Amniotic epithelial cell (primary cell): Measurements from ENCODE around the gene TMEM11.

Source experiments
- DNase-seq: peaks from one replicate; pipeline ENCODE4 v3.0.0-alpha.2; 2010; ENCODE audit warnings: low read depth

The TMEM11 gene, protein sequence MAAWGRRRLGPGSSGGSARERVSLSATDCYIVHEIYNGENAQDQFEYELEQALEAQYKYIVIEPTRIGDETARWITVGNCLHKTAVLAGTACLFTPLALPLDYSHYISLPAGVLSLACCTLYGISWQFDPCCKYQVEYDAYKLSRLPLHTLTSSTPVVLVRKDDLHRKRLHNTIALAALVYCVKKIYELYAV

DNA sequence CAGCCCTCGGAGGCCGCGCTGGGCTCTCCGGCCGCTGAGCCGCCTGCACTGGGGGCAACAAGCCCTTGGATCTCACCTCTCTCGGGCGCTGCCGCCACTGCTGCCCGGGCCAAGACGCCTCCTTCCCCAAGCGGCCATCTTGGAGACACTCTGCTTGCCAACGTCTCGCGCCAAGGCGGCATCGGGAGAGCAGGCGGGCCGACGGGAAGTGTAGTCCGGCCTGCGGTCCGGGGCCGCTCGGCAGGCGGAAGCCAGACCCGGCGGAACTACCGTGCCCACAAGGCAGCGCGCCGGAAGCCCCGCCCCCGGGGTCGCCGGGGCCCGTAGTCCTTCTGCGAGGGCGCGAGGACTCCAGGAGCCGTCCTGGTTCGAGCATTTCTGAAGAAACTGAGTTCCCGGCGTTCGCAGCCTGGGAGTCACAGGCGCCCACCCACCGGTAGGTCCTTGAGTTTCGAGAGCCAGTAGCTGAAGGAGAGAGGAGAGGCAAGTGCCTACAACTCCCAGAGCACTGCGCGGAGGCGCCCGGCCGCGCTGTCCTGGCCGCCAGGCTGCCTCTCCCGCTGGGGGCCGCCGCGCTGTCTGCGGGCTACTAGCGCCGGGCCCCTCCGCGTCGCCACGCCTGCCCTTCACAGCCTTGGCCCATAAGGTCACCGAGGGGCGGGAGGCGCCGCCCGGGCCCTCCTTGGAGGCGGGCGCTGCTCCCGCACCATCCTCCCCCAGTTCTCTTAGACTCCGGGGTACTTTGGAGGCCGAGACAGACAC, at the start of gene TMEM11:
TSS of gene TMEM11 (minus strand) at position 147 of the 762 bp plus-strand sequence. CDS start at position 138, 9 bp downstream.
- DNase-seq, result peak; percentile 93

DNA sequence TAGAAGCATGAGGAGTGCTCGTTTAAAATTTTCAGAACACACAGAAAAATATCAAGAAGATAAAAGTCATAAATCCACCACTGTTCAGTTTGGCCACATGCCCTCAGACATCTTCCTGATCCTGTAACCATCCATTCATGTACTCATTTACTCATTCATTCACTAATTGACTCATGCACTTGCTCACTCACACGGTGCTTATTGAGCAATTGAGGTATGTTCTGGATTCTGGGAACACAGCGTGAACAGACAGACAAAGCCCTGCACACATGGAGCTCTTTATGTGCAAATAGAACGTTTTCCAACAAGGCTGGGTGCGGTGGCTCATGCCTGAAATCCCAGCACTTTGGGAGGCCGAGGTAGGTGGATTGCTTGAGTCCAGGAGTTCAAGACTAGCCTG, 49.4 kb upstream of the TMEM11 start:
- DNase-seq, result peak; percentile 95

DNA sequence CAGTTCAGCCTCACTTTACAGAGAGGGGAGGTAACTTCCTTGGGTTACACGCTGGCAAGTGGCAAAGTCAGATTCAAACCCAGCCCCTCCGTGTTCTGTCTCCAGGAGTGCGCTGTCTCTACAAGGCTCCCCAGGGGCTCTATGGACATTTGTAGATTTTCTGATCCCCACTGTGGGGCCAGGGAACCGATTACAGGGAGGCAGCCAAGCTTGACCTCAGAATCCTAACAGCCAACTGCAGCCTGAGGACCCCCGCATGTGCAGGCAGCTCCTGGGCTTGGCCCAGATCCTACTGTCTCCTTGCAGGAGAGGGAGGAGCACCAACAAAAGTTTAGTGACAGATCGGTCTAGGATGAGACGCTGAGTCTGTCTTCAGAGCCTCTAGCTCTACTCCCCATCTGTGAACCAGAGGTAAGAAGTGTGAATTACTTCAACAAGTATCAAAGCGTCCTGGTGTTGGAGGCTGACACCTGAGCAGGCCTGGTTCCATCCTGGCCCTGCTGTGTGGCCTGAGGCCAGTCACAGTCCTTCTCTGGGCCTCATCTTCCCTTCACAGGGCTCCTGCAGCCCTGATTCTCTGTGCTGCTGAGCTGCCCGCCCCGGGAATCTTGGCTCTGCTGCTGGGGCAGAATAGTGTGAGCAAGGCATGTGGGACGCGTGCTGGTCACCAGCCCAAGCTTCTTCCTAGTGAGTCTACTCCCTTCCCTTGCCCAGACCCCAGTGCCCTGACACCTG, 48.5 kb upstream of the TMEM11 start:
- DNase-seq, result no peak

DNA sequence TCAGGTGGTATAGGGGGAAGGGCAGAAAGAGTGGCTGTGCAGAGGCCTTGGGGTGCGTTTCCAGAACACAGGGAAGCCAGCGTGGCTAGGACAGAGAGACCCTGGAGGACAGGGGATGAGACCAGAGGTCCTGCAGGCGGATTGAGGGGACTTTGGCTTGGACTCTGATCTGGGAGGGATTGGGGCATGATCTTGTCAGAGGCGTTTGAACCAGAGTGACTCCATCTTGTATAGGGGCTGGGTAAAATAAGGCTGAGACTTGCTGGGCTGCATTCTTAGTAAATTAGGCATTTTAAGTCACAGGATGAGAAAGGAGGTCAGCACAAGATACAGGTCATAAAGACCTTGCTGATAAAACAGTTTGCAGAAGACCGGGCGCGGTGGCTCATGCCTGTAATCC, 44.6 kb upstream of the TMEM11 start:
- DNase-seq, result no peak

DNA sequence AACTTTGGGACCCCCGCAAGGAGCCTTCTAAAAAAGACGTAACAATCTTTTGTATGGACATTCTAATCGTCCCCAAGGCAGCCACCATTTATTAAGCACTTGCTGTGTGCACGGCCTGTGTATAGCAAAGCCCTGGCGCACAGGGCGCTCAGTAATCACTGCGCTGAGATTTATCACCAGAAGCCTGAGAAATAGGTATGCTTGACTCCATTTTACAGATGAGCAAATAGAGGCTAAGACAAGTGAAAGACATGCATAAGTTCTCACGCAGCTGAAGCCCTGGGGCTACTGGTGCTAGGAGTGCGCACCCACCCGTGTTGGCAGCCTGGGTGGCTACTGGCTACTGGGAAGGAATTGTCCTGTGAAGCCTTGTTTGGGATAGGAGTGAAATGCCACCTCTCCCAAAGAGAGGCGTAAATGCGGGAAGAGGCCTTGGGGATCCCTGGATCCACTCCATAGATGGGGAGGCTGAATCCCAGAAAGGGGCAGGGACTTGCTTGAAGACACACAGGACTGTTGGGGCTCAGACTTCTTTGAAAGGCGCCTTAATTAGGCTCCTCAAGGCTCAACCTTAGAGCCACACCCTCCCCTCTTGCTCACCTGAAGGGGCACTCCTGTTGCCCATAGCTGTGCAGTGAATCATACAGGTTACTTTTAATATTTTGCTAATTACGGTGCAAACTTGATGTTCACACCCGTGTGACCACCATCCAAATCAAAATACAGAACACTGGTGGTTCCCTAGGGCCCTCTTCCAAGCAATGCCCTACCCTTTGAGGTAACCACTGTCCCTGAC, 39.9 kb upstream of the TMEM11 start:
- no peak for DNase-seq

DNA sequence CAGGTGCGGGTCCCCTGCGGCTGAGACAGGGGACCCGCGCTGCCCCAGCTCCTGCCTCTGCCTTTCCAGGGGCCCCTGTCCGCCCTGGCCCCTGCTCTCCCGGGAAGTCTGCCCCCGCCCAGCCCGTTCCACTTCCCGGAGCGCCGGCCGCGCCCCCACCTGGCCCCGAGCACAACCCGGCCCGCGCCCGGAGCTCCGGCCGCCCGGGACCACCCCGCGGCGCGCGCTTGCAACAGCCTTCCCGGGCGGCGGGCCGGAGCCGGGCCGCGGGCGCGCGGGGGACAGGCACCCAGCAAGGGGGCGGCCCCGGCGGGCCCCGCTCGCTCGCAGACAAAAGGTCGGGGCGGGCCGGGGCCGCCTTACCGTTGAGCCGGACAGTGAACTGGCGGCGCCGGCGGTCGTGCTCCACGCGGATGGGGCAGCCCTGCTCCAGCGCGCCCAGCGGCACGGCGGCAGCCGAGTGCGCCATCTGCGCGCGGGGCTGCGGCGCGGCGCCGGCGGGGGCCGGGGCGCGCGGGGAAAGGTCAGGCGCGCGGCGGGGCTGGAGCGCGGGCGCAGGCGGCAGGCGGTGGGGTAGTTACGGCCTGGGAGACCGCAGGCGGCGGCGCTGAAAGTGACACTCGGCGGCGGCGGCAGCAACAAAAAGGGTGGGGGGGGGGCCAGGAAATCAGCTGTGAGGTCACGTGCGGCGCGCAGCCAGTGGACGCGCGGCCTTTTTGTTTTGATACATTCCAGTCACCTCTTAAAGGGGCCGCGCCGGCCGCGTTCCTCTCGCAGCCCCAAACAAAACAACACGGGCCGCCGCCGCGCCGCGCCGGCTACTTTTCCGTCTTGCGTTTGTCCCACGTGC, 39.1 kb upstream of the TMEM11 start, which contains the start of gene NATD1:
TSS of gene NATD1 (minus strand) at position 615 of the 850 bp plus-strand sequence. CDS start at position 469, 146 bp downstream.
- DNase-seq, result peak; percentile 80

DNA sequence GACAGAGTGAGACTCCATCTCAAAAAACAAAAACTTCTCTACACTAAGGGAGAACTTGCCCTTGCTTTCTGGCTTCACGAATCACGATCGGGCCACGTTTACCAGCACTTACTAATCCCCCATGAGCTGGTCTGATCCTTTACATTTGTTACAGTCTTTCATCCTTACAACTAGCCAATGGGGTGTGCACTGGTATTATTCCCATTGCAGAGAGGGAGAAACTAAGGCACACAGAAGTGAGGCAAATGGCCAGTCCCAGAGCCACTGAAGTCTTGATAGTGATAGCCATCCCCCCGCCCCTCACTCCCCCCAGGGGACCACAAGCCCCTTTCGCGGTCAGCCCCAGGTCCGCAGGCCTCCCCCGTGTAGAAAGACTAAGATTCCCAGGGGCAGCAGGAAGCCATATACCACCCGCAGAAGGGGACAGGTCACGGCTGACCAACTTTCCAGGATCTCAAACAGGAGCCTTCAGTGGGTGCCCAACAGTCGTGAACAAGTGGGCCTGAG, 38.4 kb upstream of the TMEM11 start:
- DNase-seq, result no peak

DNA sequence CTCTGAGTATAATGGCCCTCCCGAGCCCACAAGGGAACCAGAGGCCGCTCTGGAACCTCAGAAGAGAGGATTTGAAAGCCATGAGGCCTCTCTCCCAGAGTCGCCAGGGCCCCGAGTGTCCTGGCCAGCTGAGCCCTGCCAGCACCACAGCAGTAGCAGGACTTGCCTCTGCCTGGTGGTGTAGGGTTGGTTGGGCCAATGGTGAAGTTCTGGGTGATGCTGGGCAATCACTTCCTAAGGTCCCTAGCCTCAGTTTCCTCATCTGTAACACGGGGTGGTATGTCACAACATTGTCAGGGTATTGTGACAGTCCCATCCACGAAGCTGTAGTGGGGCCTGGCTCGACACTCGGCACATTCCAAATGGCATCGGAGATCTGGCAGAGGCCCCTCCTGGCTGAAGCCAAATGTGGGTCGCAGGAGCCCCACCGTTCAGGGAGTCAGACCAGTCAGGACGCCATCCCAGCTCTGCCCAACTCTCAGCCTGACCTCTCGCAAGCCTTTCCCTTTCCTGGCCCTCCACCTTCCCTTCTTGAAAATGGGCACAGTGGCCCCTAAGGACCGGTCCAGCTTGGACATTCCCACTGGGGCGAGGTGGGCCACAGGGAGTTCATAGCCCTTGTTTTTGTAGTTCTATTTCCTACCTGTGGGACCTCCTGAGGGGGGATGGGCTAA, 37.5 kb upstream of the TMEM11 start:
- no peak for DNase-seq

DNA sequence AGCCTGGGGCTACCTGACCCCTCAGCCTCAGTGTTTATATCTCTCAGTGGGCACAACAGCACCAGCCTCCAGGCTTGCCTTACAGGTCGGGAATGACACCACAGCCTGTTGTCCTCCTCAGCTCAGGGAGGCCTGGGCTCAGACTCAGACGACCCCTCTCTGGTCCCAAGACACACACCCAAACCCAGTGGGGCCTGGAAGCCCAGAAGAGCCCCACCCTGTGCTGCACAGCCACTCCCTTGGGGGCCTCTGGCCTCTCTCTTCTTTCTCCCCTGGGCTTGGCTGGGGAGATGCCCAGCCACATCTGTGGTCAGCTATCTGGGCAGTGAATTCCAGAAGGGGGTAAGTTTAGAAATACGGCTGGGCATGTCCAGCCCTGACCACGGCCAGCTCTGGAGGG, 36.9 kb upstream of the TMEM11 start:
- no peak for DNase-seq

DNA sequence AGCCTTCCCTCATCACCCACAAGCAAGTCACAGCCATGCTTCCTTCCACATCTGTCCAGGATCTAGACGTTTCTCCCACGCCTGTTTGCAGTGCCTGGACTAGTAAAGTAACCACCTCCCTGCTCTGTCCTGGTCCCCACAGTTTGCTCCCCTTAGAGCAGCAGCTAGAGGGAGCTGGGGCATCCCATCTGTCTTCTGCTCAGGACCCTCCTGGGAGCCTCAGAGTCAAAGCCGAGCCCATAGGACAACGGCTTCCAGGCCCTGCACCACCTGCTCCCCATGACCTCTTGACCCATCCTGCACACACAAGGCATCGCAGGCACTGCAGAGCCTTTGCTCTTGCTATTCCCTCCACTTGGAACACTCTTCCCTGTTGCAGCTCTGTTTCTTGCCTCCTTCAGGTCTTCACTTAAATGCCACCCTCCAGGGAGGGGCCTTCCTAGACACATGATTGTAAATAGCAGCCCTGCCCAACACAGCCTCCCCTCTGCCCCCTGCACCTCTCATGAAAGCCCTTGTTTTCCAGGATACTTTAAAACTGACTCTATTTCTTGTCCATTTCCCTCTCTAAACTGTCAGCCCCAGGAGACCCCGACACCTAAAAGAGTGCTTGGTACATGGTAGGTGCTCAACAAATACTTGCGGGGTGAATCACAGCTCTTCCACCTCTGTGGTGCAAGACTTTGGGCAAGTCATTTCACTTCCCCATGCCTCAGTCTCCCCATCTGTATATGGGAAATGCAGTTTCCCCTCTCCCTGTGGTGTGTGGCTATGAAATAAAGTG, 36.2 kb upstream of the TMEM11 start:
- no peak for DNase-seq

DNA sequence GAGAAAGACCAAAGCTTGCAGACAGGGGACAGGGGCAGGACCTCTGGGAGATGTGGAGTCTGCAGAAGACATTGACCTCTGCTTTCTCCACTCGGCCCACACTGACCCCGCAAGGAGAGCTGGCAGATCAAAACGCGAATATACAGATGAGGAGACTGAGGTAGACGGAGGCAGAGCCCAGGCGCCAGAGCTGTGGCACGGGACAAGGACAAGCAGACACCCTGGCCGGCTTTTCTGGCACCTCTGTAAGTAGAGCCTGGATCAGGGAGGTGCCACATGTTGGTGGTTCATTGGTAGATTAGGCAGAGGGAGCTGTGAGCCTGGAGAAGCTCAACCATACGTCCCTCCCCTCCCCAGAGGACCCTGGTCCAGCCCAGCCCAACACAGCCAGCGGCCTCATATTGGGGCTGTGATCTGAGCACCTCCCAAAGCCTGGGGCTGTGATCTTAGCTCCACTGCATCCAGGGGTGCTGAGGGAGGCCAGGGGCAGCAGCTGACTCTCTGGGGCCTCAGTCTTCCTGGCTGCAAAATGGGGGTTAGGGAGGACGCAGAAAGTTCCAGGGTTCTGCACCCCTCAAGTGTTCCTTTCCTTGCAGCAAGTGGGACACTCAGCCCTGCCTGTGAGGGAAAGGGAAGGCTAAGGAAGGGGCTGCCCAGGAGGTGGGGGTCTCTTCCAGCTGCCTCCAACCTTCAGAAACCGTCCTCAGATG, 35.3 kb upstream of the TMEM11 start:
- DNase-seq, result no peak

DNA sequence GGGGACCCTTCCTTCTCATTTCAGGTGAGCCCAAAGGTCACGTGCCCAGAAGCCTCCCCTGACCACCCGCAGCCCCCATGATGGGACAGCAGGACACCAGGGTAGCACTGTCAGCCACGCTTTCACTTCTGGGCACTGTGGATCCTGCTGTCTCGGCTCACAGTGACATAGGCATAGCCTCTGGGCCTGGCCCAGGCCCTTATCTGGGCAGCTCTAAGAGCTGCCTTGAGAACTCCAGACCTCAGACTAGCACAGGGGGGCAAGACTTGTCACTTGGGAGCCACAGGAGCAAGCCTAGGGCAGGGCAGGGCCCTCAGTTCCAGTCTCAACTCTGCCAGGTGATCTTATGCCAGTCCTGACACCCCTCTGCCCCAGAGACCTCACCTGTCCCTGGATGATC, 34.5 kb upstream of the TMEM11 start:
- no peak for DNase-seq

DNA sequence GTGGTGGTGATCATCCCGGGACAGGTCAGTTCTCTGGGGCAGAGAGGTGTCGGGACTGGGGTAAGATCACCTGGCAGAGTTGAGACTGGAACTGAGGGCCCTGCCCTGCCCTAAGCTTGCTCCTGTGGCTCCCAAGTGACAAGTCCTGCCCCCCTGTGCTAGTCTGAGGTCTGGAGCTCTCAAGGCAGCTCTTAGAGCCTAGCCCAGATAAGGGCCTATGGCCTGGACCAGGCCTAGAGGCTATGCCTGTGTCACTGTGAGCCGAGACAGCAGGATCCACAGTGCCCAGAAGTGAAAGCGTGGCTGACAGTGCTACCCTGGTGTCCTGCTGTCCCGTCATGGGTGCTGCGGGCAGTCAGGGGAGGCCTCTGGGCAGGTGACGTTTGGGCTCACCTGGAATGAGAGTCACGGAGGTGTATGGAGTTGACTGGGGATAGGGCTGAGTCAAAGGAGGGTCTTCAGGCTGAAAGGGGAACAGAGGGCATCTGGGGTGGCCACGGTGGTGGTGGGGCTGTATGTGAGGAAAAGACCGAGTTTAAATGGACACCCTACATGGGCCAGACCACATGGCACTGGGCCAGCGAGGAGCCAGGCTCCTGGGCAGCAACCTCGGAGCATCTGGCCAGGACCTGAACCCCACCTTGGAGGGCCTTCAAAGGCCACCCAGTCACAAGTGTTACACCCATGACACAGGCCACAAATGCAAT, 33.7 kb upstream of the TMEM11 start:
- no peak for DNase-seq

DNA sequence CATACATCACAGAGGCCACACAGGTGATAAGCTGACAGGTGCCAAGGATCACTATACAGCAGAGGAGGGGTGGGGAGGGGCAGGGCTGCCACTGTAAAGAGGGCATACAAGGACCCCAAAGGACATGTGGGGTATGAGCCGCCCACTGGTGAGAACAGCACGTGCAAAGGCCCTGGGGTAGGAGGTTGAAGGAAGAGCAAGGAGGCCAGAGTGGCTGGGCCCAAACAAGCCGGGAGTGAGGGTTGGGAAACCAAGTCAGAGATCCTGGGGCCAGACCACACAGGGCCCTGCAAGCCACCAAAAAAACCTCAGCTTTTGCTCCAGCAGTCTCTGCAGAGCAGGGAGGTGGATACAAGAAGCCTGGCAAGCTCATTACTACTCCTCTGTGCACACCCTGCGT, 32.7 kb upstream of the TMEM11 start:
- DNase-seq, result no peak

DNA sequence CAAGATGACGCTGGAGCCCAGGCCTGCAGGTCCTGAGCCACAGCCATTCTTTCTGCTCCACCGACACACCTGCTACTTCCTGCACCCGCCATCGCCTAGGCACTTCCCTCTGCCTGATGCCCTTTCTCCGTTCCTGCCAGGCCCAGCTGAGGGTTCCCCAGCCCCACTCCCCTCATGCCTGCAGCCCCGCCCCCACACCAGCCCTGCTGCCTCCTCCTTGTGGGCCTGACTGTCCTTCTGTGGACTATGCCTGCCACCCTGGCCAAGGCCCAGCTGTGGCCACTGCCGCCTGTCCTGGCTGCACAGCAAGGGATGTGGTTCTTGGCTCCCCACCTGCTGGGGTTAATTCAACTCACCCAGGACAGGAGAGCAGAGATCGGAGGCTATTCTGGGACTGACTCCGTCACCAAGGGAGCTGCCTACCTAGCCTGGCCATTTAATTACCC, 31.7 kb upstream of the TMEM11 start:
- no peak for DNase-seq

DNA sequence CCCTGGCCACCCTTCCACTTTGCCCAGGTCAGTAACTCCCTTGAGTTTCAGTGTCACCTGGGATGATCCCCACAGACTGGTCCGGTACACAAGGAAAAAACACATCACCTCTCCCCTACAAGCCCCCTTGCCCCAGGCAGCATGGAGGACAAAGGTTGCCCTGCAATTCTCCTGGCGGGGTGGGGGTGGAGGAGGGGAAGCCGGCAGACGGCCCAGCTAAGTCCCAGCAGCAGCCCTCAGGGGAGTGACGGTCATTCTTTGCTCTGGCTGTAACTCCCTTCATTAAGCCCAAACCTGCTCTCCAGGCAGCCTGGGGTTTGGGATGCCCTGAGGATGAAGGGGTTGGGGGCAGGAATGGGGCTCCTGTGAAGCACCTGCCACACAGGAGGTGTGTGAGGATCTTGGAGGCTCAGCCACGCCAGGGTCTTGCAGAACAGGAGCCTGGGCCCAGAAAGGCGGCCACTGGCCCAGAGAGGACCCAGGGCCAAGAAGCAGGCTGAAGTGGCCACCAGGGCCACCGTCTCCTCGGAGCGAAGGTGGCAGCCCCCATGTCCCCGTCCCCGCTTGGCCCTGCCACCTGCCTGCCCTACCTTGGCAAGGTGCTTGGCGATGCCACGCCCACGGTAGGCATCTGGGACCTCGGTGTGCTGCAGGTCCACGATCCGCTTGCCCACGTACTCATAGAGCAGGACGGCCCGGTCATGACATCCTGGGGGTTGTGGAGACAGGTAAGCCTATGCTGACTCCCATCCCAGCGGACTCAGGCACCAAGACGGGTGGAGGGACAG, 29.7 kb upstream of the TMEM11 start:
- DNase-seq, result no peak

DNA sequence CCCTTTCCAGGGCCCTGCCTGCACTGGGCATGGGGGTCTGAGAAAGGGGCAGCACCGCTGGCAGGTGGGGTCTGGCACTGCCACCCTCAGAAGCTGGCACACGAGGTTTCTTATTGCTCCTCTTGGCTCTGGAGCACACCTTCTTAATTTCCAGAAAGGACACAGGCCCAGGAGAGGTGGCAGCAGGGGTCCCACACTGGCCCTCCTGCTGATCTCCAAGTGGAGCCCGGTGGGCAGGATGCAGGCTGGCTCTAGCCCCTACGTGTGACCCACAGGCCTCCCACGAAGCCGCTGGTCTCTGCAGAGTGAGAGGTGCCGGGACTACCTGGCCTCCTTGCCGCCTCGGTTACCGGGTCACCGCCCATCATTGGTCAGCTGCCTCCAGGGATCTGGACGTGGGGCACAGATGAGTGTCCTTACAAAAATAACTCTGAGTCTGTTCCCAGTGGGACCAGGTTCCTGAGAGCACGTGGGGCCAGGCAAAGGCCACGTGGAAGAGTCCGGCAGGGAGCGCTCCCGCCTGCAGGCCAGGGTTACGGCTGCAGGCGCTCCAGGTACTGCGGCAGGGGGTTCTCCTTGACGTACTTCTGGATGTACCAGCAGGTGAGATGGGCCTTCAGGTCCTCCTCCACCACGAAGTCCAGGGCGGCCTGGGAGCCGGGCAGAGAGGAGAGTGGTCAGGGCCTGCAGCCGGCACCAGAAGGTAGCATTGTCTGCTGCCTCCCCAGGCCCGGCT, 29.0 kb upstream of the TMEM11 start:
- DNase-seq, result no peak
